Measurements from ENCODE around the gene SPPL2B. TPM values are rescaled to one million over a fixed set of nuclear protein-coding genes. Genes with fewer than 3 reads are reported as not detected.

The SPPL2B gene
- polyA plus RNA-seq, 3 donors, result 5.7 to 64.9 (median 8.7) TPM

DNA sequence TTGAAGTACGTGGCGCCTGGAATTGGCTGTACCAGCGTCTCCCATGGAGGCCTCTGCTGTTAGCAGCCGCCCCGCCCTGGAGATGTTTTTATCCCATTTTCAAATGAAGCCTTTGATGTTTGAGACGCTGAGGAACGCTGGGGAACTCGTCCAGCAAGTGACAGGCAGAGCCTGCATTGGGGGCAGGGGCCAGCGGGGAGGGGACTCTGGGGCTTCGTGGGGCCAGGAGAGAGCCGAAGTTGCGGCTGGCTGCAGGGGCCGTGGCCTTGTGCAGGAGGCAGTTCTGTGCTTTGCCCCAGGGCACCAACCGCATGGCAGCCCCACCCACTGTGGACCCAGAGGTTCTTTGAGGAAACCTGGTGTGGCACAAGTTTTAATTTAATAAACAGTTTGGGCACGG lies 13.5 kb downstream of the SPPL2B start:
- no peak overlapping the region for H3K27ac ChIP-seq (ENCODE audit: low read depth in 1 of 2, low read length in 2 of 2)
- no peaks in the 10 kb centered on the region for H3K9me3 ChIP-seq (replicated peaks in 1 of 2; ENCODE audit: control insufficient read depth in 1 of 2, insufficient read depth in 1 of 2, low read length in 2 of 2)
- no peaks in the 10 kb centered on the region for H3K4me1 ChIP-seq (ENCODE audit: control insufficient read depth in 1 of 2, insufficient read depth in 2 of 2, low read length in 2 of 2)
- no peak overlapping the region for H2AFZ ChIP-seq (ENCODE audit: insufficient read depth, low read depth, low read length, poor library complexity, severe bottlenecking)
- 78% methylated on average over 10 of the region's 15 CpGs for WGBS (ENCODE audit: insufficient coverage)
- Mint-ChIP-seq H3K4me3 (no peak overlapping the region), H3K27ac (no peak overlapping the region), H3K9me3 (no peaks in the 10 kb centered on the region), H3K27me3 (ENCODE audit: low read depth in 3 of 3) (peaks cover 0 to 1% (median 0%) of the 10 kb centered on the region in 3 donors), H3K36me3 (peaks cover 21 to 33% of the 10 kb centered on the region in 2 donors), H3K4me1 (no peaks in the 10 kb centered on the region)
- no peaks in the 10 kb centered on the region for H3K27me3 ChIP-seq (ENCODE audit: control insufficient read depth in 2 of 2, insufficient read depth in 2 of 2, low read length in 2 of 2)
- no peak overlapping the region for H3K9ac ChIP-seq (ENCODE audit: insufficient read depth, low read length, poor library complexity, severe bottlenecking)
- H3K4me2 ChIP-seq (replicated peaks; ENCODE audit: extremely low read depth, low read length, poor library complexity, severe bottlenecking), result no peak overlapping the region
- intact Hi-C loops (cut with micrococcal nuclease), result no loop called here
- peaks cover 11 to 20% of the 10 kb centered on the region in 2 donors for H3K36me3 ChIP-seq (replicated peaks in 1 of 2; ENCODE audit: control insufficient read depth in 1 of 2, insufficient read depth in 2 of 2, low read length in 2 of 2)
- peaks cover 3% of the 10 kb centered on the region for H4K20me1 ChIP-seq (ENCODE audit: insufficient read depth, low read length)
- TF ChIP-seq, protein P1, sequence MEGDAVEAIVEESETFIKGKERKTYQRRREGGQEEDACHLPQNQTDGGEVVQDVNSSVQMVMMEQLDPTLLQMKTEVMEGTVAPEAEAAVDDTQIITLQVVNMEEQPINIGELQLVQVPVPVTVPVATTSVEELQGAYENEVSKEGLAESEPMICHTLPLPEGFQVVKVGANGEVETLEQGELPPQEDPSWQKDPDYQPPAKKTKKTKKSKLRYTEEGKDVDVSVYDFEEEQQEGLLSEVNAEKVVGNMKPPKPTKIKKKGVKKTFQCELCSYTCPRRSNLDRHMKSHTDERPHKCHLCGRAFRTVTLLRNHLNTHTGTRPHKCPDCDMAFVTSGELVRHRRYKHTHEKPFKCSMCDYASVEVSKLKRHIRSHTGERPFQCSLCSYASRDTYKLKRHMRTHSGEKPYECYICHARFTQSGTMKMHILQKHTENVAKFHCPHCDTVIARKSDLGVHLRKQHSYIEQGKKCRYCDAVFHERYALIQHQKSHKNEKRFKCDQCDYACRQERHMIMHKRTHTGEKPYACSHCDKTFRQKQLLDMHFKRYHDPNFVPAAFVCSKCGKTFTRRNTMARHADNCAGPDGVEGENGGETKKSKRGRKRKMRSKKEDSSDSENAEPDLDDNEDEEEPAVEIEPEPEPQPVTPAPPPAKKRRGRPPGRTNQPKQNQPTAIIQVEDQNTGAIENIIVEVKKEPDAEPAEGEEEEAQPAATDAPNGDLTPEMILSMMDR (IDR thresholded peaks at IDR 0.05), result no peak
- no peak for DNase-seq
- H3K4me3 ChIP-seq (replicated peaks in 1 of 3; ENCODE audit: low read depth in 2 of 3, low read length in 3 of 3), result no peak overlapping the region
- no peaks in the 10 kb centered on the region for H3K79me2 ChIP-seq (ENCODE audit: insufficient read depth, low read length)

DNA sequence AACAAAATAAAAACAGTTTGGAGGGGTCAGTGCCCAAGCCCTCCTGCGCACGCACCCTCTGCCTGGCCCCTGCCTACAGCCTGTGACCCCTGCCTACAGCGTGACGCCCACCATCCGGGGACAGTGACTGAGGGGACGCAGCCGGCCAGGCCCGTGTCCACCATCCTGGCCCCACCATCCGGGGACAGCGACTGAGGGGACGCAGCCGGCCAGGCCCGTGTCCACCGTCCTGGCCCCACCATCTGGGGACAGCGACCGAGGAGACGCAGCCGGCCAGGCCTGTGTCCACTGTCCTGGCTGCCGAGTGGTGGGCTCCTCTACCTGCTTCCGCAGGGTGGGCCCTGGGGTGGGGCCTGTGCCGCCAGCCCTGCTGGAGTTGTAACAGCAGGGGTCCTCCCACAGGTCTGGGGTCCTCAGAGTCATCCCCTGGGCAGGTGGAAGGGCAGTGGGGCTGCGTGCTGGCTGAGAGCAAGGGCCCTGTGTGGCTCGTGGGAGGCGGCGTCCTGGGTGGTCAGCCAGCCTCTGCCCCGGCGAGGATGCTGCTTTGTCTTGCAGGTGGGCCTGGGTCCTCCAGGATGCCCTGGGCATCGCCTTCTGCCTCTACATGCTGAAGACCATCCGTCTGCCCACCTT lies 14.3 kb downstream of the SPPL2B start:
- Mint-ChIP-seq H3K4me1 (no peaks in the 10 kb centered on the region), H3K4me3 (no peak overlapping the region), H3K27me3 (ENCODE audit: low read depth in 3 of 3) (peaks cover 0 to 1% (median 0%) of the 10 kb centered on the region in 3 donors), H3K36me3 (peaks cover 16 to 26% of the 10 kb centered on the region in 2 donors), H3K9me3 (no peaks in the 10 kb centered on the region), H3K27ac (peak overlapping the region in 1 of 7 donors; percentile 36)
- Histone ChIP-seq H2AFZ (ENCODE audit: insufficient read depth, low read depth, low read length, poor library complexity, severe bottlenecking) (no peak overlapping the region), H3K36me3 (replicated peaks in 1 of 2; ENCODE audit: control insufficient read depth in 1 of 2, insufficient read depth in 2 of 2, low read length in 2 of 2) (peaks cover 11 to 20% of the 10 kb centered on the region in 2 donors), H3K9me3 (replicated peaks in 1 of 2; ENCODE audit: control insufficient read depth in 1 of 2, insufficient read depth in 1 of 2, low read length in 2 of 2) (no peaks in the 10 kb centered on the region), H3K4me1 (ENCODE audit: control insufficient read depth in 1 of 2, insufficient read depth in 2 of 2, low read length in 2 of 2) (no peaks in the 10 kb centered on the region), H3K4me3 (replicated peaks in 1 of 3; ENCODE audit: low read depth in 2 of 3, low read length in 3 of 3) (no peak overlapping the region), H3K27ac (ENCODE audit: low read depth in 1 of 2, low read length in 2 of 2) (no peak overlapping the region), H3K4me2 (replicated peaks; ENCODE audit: extremely low read depth, low read length, poor library complexity, severe bottlenecking) (no peak overlapping the region), H3K27me3 (ENCODE audit: control insufficient read depth in 2 of 2, insufficient read depth in 2 of 2, low read length in 2 of 2) (no peaks in the 10 kb centered on the region), H4K20me1 (ENCODE audit: insufficient read depth, low read length) (no peaks in the 10 kb centered on the region), H3K79me2 (ENCODE audit: insufficient read depth, low read length) (no peaks in the 10 kb centered on the region), H3K9ac (ENCODE audit: insufficient read depth, low read length, poor library complexity, severe bottlenecking) (no peak overlapping the region)
- TF ChIP-seq, protein P1 (IDR thresholded peaks at IDR 0.05), result no peak
- WGBS (ENCODE audit: insufficient coverage), result 96% methylated on average over 21 of the region's 29 CpGs
- no peak for DNase-seq
- intact Hi-C loops (cut with micrococcal nuclease), result no loop called here

All from CD14-positive monocyte (primary cell).